Caki2 (cell line): ENCODE results near the gene STAT2. TPM values are rescaled to one million over a fixed set of nuclear protein-coding genes. Genes with fewer than 3 reads are reported as not detected.
"Not testable (repeated sequence)": the region's sequence is repeated elsewhere in the genome, so short reads cannot be mapped to it uniquely, and the experiment has no call there.

Experiments
- DNase-seq: peaks from one replicate; pipeline ENCODE4 v3.0.0-alpha.2; 2015; ENCODE audit warnings: low read depth
- in situ Hi-C: cut with HindIII; loops from 2 replicates; pipeline ENCODE4 v1.10.0; 2016; ENCODE audit warnings: low sequenced_read_pairs, low pct_unique_long_range_greater_than_20kb, mixed read lengths
- total RNA-seq: library from RNA; depleted of rRNA; stranded (reverse); fragments of >200 nt; shearing (Covaris generic); gene quantifications from 2 replicates; pipeline ENCODE4 v1.2.3, GENCODE V29; 2014; ENCODE audit warnings: low replicate concordance

The STAT2 gene
- total RNA-seq, 1 experiment from 2014 or later: 90.1 TPM

GRCh38 chr12:56334490-56334793 is 25.5 kb downstream of the STAT2 start:
- in situ Hi-C loops: no loop called here
- no peak for DNase-seq

- DNase-seq: peak; percentile 98
- in situ Hi-C loops: no loop called here
Measured at GRCh38 chr12:56333679-56334489, 26.0 kb downstream of the STAT2 start, which contains the start of gene PAN2. PAN2 (minus strand) TSS chr12:56334000; CDS start chr12:56333094, 906 bp downstream.

DNA sequence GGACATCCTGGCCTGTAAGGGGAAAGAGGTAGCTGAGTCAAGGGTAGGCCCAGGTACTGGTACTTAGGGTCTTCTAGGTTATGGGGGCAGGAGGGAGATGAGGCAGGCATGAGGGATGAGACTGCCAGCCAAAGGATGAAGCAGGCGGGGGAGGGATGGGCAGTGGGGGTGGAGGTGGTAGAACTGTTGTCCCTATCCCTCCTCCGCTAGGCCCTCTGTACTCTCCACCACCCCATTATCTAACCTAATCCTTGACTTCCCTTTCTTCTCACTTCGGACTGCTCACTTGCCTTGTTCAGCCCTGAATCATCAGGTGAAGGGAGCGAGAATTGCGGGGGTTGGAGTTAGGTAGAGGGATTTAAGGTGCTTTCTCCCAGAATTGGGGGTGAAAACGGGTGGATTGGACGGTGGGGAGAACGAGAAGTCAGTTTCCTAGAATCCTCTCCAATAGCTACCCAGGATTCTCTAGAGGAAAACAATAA is 26.7 kb downstream of the STAT2 start:
- no peak for DNase-seq
- in situ Hi-C loops: no loop called here

DNA sequence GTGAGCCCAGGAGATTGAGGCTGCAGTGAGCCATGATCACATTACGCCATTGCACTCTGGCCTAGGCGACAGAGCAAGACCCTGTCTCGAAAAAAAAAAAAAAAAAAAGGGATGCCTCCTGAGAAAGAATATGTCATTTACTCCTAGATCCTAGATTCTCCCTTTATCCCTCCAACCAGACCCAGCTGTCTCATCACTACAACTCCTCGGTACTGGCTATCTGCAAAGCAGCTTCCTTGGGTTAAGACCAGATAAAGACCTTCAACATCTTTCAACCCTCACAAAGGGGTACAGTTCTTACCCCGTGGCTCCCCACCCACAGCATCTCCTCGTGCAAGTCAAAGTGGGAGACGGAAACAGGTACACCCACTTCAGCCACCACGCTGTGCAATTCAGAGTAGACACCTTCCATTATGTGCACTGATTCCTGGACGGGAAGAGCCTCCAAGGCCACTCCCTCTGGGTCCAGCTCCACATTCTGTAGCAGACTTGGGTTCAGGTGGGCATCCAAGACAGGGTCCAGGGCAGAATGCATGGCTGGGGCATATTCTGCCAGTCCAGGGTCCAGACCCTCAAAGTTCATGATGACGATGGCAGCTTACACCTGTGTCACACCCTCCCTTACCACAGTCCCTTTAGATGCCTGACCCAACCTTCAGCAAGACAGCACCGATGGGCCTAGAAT is 27.3 kb downstream of the STAT2 start:
- no peak for DNase-seq
- in situ Hi-C loops: no loop called here

DNA sequence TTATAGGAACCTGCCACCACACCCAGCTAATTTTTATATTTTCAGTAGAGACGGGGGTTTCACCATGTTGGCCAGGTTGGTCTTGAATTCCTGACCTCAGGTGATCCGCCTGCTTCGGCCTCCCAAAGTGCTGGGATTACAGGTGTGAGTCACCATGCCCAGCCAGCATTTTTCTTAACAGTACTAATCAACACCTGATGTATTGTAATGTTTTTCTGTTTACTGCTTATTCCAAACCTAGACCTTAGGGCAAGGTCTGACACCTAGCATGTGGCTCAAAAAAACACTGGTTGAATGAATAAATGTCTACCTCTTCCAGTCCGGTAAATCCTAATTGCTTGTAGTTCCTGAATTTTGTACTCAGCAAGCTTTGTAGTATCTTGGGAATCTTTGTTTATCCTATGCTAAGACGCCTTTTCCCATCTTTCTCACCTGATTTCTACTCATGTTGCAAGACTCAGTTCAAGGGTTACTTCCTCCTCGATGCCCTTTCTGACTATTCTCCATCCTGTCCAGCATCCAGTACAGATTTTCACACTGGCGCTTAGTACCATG is 28.9 kb downstream of the STAT2 start:
- DNase-seq: no peak
- in situ Hi-C loops: no loop called here

- no peak for DNase-seq
Measured at GRCh38 chr12:56326533-56326932, 33.4 kb downstream of the STAT2 start.

GRCh38 chr12:56326126-56326525 is 33.8 kb downstream of the STAT2 start:
- in situ Hi-C loops: no loop called here
- DNase-seq: no peak

More at GRCh38 chr12:56326533-56326932, 33.4 kb downstream of the STAT2 start:
- in situ Hi-C loops: no loop called here

DNA sequence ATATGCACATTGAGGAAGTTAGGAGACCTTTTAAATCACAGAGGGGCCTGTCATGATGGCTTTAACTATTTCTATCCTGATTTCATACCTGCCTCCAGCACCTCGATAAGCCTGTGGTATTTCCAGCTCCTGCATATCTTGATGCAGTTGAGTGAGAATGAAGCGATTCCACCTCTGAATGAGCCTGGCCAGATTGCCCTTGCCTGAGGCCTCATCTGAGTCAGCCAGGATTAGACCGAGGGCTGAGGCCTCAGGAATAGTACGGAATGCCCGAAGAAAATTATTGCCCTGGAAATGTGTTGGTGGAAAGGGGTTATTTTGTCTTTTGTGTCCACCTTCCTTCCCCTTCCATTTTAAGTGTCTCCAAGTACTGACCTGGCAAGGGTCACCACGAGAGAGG is 35.7 kb downstream of the STAT2 start:
- in situ Hi-C loops: no loop called here
- no peak for DNase-seq

GRCh38 chr12:56321610-56322009 is 38.3 kb downstream of the STAT2 start:
- in situ Hi-C loops, DNase-seq: not testable (repeated sequence)

- in situ Hi-C loops: no loop called here
- DNase-seq: no peak
Measured at GRCh38 chr12:56321027-56321426, 38.9 kb downstream of the STAT2 start.

- in situ Hi-C loops: no loop called here
- DNase-seq: no peak
Measured at GRCh38 chr12:56317675-56318074, 42.2 kb downstream of the STAT2 start.

GRCh38 chr12:56315622-56316473 is 44.1 kb downstream of the STAT2 start, which contains the start of gene CNPY2:
CNPY2 (minus strand) TSS chr12:56315988; CDS start chr12:56315217, 771 bp downstream.
- in situ Hi-C loops: no loop called here
- DNase-seq: peak; percentile 100

GRCh38 chr12:56315249-56315621 is 44.7 kb downstream of the STAT2 start:
- in situ Hi-C loops: no loop called here
- peak; percentile 18 for DNase-seq

- DNase-seq: no peak
- in situ Hi-C loops: no loop called here
Measured at GRCh38 chr12:56311003-56311402, 48.9 kb downstream of the STAT2 start.

- in situ Hi-C loops: no loop called here
- DNase-seq: no peak
Measured at GRCh38 chr12:56308714-56309113, 51.2 kb downstream of the STAT2 start.

- DNase-seq: peak; percentile 45
- in situ Hi-C loops: no loop called here
Measured at GRCh38 chr12:56307221-56307965, 52.5 kb downstream of the STAT2 start.

GRCh38 chr12:56304872-56305590 is 54.9 kb downstream of the STAT2 start:
- in situ Hi-C loops: no loop called here
- DNase-seq: no peak
